Trophoblast cell (in vitro differentiated cells and primary cell): Measurements from ENCODE around the gene TLE2.
"Not testable (repeated sequence)": the region's sequence is repeated elsewhere in the genome, so short reads cannot be mapped to it uniquely, and the experiment has no call there.

Source experiments
- DNase-seq, 2 donors: peaks; one replicate each; pipeline ENCODE4 v3.0.0-alpha.2; 2016
- H2AFZ ChIP-seq: 2 replicates; pipeline ENCODE4 v1.6.1; 2013; ENCODE audit warnings: low read length, moderate library complexity, mild to moderate bottlenecking; ENCODE audit not compliant: insufficient read depth, poor library complexity
- H2AK5ac ChIP-seq: 2 replicates; pipeline ENCODE4 v1.6.1; 2013; ENCODE audit warnings: mild to moderate bottlenecking, low read length
- H2BK120ac ChIP-seq: 2 replicates; pipeline ENCODE4 v1.6.1; 2013; ENCODE audit warnings: low read length, mild to moderate bottlenecking, moderate library complexity; ENCODE audit not compliant: insufficient read depth, poor library complexity
- H2BK12ac ChIP-seq: 2 replicates; pipeline ENCODE4 v1.6.1; 2013; ENCODE audit warnings: mild to moderate bottlenecking, low read length, moderate library complexity
- H2BK5ac ChIP-seq: 2 replicates; pipeline ENCODE4 v1.6.1; 2013; ENCODE audit warnings: low read length, low read depth, moderate library complexity, mild to moderate bottlenecking; ENCODE audit not compliant: poor library complexity
- H3K14ac ChIP-seq: 2 replicates; pipeline ENCODE4 v1.6.1; 2013; ENCODE audit warnings: mild to moderate bottlenecking, low read length
- H3K18ac ChIP-seq: 2 replicates; pipeline ENCODE4 v1.6.1; 2013; ENCODE audit warnings: mild to moderate bottlenecking, low read length
- H3K23ac ChIP-seq: 2 replicates; pipeline ENCODE4 v1.6.1; 2013; ENCODE audit warnings: low read length
- H3K27ac ChIP-seq: 2 replicates; pipeline ENCODE4 v1.5.1; 2013; ENCODE audit warnings: low read depth, mild to moderate bottlenecking, inconsistent platforms, low read length, moderate library complexity
- H3K27me3 ChIP-seq: 2 replicates; pipeline ENCODE4 v1.6.1; 2013; ENCODE audit warnings: inconsistent platforms, mild to moderate bottlenecking, low read length, moderate library complexity; ENCODE audit not compliant: insufficient read depth
- H3K36me3 ChIP-seq, 2 experiments: 1 replicate in 1 of 2; 2 replicates in 1 of 2; pipeline ENCODE4 v1.6.1; 2013; ENCODE audit warnings: low read length in 2 of 2, mild to moderate bottlenecking in 2 of 2, moderate library complexity in 1 of 2; ENCODE audit not compliant: insufficient read depth in 2 of 2, control insufficient read depth in 1 of 2
- H3K4ac ChIP-seq: 2 replicates; pipeline ENCODE4 v1.6.1; 2013; ENCODE audit warnings: low read depth, mild to moderate bottlenecking, low read length, moderate library complexity
- H3K4me1 ChIP-seq, 2 experiments: 1 replicate in 1 of 2; 2 replicates in 1 of 2; pipeline ENCODE4 v1.6.1; 2013; ENCODE audit warnings: low read length in 2 of 2, mild to moderate bottlenecking in 2 of 2, moderate library complexity in 1 of 2; ENCODE audit not compliant: insufficient read depth in 2 of 2, control insufficient read depth in 1 of 2
- H3K4me2 ChIP-seq: 2 replicates; pipeline ENCODE4 v1.6.1; 2013; ENCODE audit warnings: inconsistent platforms, mild to moderate bottlenecking, low read length, moderate library complexity
- H3K4me3 ChIP-seq: 2 replicates; pipeline ENCODE4 v1.5.1; 2013; ENCODE audit warnings: mild to moderate bottlenecking, low read depth, low read length, inconsistent platforms
- H3K79me1 ChIP-seq: one replicate; pipeline ENCODE4 v1.6.1; 2013; ENCODE audit warnings: low read length
- H3K79me2 ChIP-seq: 2 replicates; pipeline ENCODE4 v1.6.1; 2013; ENCODE audit warnings: low read length, mild to moderate bottlenecking; ENCODE audit not compliant: control insufficient read depth, insufficient read depth, poor library complexity
- H3K9ac ChIP-seq: 2 replicates; pipeline ENCODE4 v1.6.1; 2013; ENCODE audit warnings: mild to moderate bottlenecking, low read length
- H3K9me3 ChIP-seq: 2 replicates; pipeline ENCODE4 v1.6.1; 2013; ENCODE audit warnings: low read depth, mild to moderate bottlenecking, control low read depth, inconsistent platforms, low read length; ENCODE audit not compliant: insufficient read depth
- H4K12ac ChIP-seq: 2 replicates; pipeline ENCODE4 v1.6.1; 2013; ENCODE audit warnings: low read depth, mild to moderate bottlenecking, low read length, moderate library complexity
- H4K8ac ChIP-seq: 2 replicates; pipeline ENCODE4 v1.6.1; 2013; ENCODE audit warnings: low read depth, mild to moderate bottlenecking, low read length, moderate library complexity
- H4K91ac ChIP-seq: one replicate; pipeline ENCODE4 v1.6.1; 2013; ENCODE audit warnings: low read depth, mild to moderate bottlenecking, low read length, moderate library complexity
- WGBS: extraction: QIAGEN DNeasy Blood & Tissue Kit; methylation state at CpG from one replicate; pipeline ENCODE4 v1.1.7; 2013; ENCODE audit warnings: missing lambda C conversion rate; ENCODE audit not compliant: insufficient read length, insufficient coverage; ENCODE audit errors: extremely low coverage; 5-methylcytosine and 5-hydroxymethylcytosine counted together

TLE2 gene

GRCh38 chr19:3012621-3013262 lies 16.3 kb downstream of the TLE2 start:
- H2BK12ac ChIP-seq, result no peak overlapping the region
- no CpG with 5 or more reads among the region's 16 CpGs for WGBS
- H3K36me3 ChIP-seq, result no peaks in the 10 kb centered on the region
- peaks cover 2% of the 10 kb centered on the region for H3K9me3 ChIP-seq
- H3K27ac ChIP-seq, result no peak overlapping the region
- no peak overlapping the region for H3K18ac ChIP-seq
- DNase-seq, result no peak
- H4K8ac ChIP-seq, result no peak overlapping the region
- no peak overlapping the region for H3K14ac ChIP-seq
- H2BK120ac ChIP-seq, result no peak overlapping the region
- no peaks in the 10 kb centered on the region for H3K79me2 ChIP-seq
- H4K91ac ChIP-seq, result no peak overlapping the region
- no peak overlapping the region for H4K12ac ChIP-seq
- no peaks in the 10 kb centered on the region for H3K4me1 ChIP-seq
- no peak overlapping the region for H3K4me3 ChIP-seq
- no peaks in the 10 kb centered on the region for H3K27me3 ChIP-seq
- H3K4me2 ChIP-seq, result no peak overlapping the region
- H2AFZ ChIP-seq, result no peak overlapping the region
- no peak overlapping the region for H3K23ac ChIP-seq
- no peak overlapping the region for H3K4ac ChIP-seq
- no peaks in the 10 kb centered on the region for H3K79me1 ChIP-seq
- H3K9ac ChIP-seq, result no peak overlapping the region
- H2AK5ac ChIP-seq, result no peak overlapping the region
- H2BK5ac ChIP-seq, result no peak overlapping the region

GRCh38 chr19:3012059-3012458 lies 17.0 kb downstream of the TLE2 start:
- not testable (repeated sequence) for H3K9me3 ChIP-seq, H4K8ac ChIP-seq, H3K4me2 ChIP-seq, H2AFZ ChIP-seq, H4K12ac ChIP-seq, H3K79me1 ChIP-seq, H3K14ac ChIP-seq, H2AK5ac ChIP-seq, H2BK5ac ChIP-seq, H3K9ac ChIP-seq, H3K4me1 ChIP-seq, H2BK120ac ChIP-seq, H3K79me2 ChIP-seq, H3K4me3 ChIP-seq, H3K23ac ChIP-seq, H3K4ac ChIP-seq, H4K91ac ChIP-seq, H3K18ac ChIP-seq, H3K27me3 ChIP-seq, H3K36me3 ChIP-seq, H3K27ac ChIP-seq, DNase-seq, H2BK12ac ChIP-seq
- WGBS, result no CpG with 5 or more reads among the region's 13 CpGs

GRCh38 chr19:3010871-3011270 lies 18.2 kb downstream of the TLE2 start:
- WGBS, result no CpG with 5 or more reads among the region's 13 CpGs
- H4K91ac ChIP-seq, result no peak overlapping the region

GRCh38 chr19:3008994-3009393 lies 20.1 kb downstream of the TLE2 start:
- no CpG with 5 or more reads among the region's 6 CpGs for WGBS

More at GRCh38 chr19:3010871-3011270, 18.2 kb downstream of the TLE2 start:
- no peak overlapping the region for H3K23ac ChIP-seq
- H3K4ac ChIP-seq, result no peak overlapping the region
- no peaks in the 10 kb centered on the region for H3K36me3 ChIP-seq
- H3K79me2 ChIP-seq, result no peaks in the 10 kb centered on the region
- H3K4me3 ChIP-seq, result no peak overlapping the region
- no peak overlapping the region for H2BK5ac ChIP-seq
- no peak overlapping the region for H3K27ac ChIP-seq
- no peak overlapping the region for H2AK5ac ChIP-seq
- H3K4me1 ChIP-seq, result no peaks in the 10 kb centered on the region
- H3K14ac ChIP-seq, result no peak overlapping the region
- no peak overlapping the region for H3K18ac ChIP-seq
- no peaks in the 10 kb centered on the region for H3K27me3 ChIP-seq
- H2BK12ac ChIP-seq, result no peak overlapping the region
- no peak overlapping the region for H4K8ac ChIP-seq
- H2AFZ ChIP-seq, result no peak overlapping the region
- no peak overlapping the region for H3K4me2 ChIP-seq
- no peak overlapping the region for H2BK120ac ChIP-seq
- H4K12ac ChIP-seq, result no peak overlapping the region
- H3K9me3 ChIP-seq, result peaks cover 2% of the 10 kb centered on the region
- DNase-seq, result no peak
- H3K79me1 ChIP-seq, result no peaks in the 10 kb centered on the region
- no peak overlapping the region for H3K9ac ChIP-seq

More at GRCh38 chr19:3008994-3009393, 20.1 kb downstream of the TLE2 start:
- Histone ChIP-seq H3K4me3 (no peak overlapping the region), H4K91ac (no peak overlapping the region), H3K23ac (no peak overlapping the region), H3K18ac (no peak overlapping the region), H3K79me1 (no peaks in the 10 kb centered on the region), H3K4ac (no peak overlapping the region), H3K79me2 (no peaks in the 10 kb centered on the region), H3K27me3 (no peaks in the 10 kb centered on the region), H2BK12ac (no peak overlapping the region), H2AFZ (no peak overlapping the region), H4K8ac (no peak overlapping the region), H3K9me3 (peaks cover 2% of the 10 kb centered on the region), H3K27ac (no peak overlapping the region), H3K36me3 (no peaks in the 10 kb centered on the region), H3K9ac (no peak overlapping the region), H2BK120ac (no peak overlapping the region), H2AK5ac (no peak overlapping the region), H3K14ac (no peak overlapping the region), H3K4me1 (no peaks in the 10 kb centered on the region), H2BK5ac (no peak overlapping the region), H3K4me2 (no peak overlapping the region), H4K12ac (no peak overlapping the region)
- DNase-seq, result no peak
